HepG2 (cell line): Measurements from ENCODE around the gene PXDC1. TPM values are rescaled to one million over a fixed set of nuclear protein-coding genes. Genes with fewer than 3 reads are reported as not detected.

Source experiments
- ATAC-seq: fragments of 200-7000 bp; cut with Tn5 transposase; 3 replicates; pipeline ENCODE4 v1.9.1; 2020; ENCODE audit warnings: mild to moderate bottlenecking, moderate library complexity
- BruUV-seq: library from RNA; stranded (reverse); fragments of 400-500 nt; replicated peaks from 2 replicates; lab custom pipeline; 2021; lab: Mats Ljungman, UMichigan
- CTCF ChIA-PET: fragments of 300-600 bp; formaldehyde crosslinking; extraction: SDS; loops from one replicate; lab custom pipeline; 2021; ENCODE audit warnings: low total read pairs, inconsistent platforms, low intra/inter-chr PET ratio; lab: Yijun Ruan, JAX
- POLR2A ChIA-PET: fragments of 350-600 bp; sonication (Branson Sonifier 250); formaldehyde crosslinking; loops from one replicate; lab custom pipeline; 2020; ENCODE audit warnings: antibody characterized with exemption, inconsistent platforms; lab: Yijun Ruan, JAX
- DNase-seq: peaks from one replicate; pipeline ENCODE4 v3.0.0-alpha.2; 2015; ENCODE audit warnings: low spot score
- FAIRE-seq: peaks from 3 replicates; lab custom pipeline; 2011; peaks lifted over from hg19 to GRCh38; lab: Jason Lieb, UNC
- H2AFZ ChIP-seq: one replicate; pipeline ENCODE4 v1.6.1; 2011; ENCODE audit warnings: low read length, inconsistent platforms
- H3K27ac ChIP-seq: fragments of 300-600 bp; 3 replicates; pipeline ENCODE4 v1.8.0; 2011; ENCODE audit warnings: mixed run types, mild to moderate bottlenecking, mixed read lengths, low read length, inconsistent platforms; ENCODE audit not compliant: insufficient read depth; ENCODE audit errors: extremely low read length
- H3K27me3 ChIP-seq, 2 experiments: fragments of 200-600 bp in 1 of 2; 2 replicates in 1 of 2; 3 replicates in 1 of 2; pipeline versions ENCODE4 v1.6.0 to v1.8.0; 2011; ENCODE audit warnings: low read length in 2 of 2, mild to moderate bottlenecking in 2 of 2, moderate library complexity in 2 of 2, inconsistent platforms in 1 of 2; ENCODE audit not compliant: insufficient read depth in 2 of 2, control insufficient read depth in 1 of 2
- H3K36me3 ChIP-seq, 2 experiments: fragments of 200-600 bp in 1 of 2; replicated peaks in 1 of 2; 2 replicates in 1 of 2; 3 replicates in 1 of 2; pipeline versions ENCODE4 v1.5.1 to v1.8.0; 2011; ENCODE audit warnings: low read length in 2 of 2, inconsistent platforms in 1 of 2; ENCODE audit not compliant: insufficient read depth in 2 of 2, control insufficient read depth in 1 of 2
- H3K4me1 ChIP-seq: 2 replicates; pipeline ENCODE4 v1.5.1; 2012; ENCODE audit warnings: low read length, inconsistent platforms; ENCODE audit not compliant: insufficient read depth
- H3K4me2 ChIP-seq: 2 replicates; pipeline ENCODE4 v1.6.0; 2011; ENCODE audit warnings: low read depth, low read length, inconsistent platforms
- H3K4me3 ChIP-seq, 3 experiments: fragments of 200-600 bp in 1 of 3; sonication (generic), shearing (Covaris generic) in 1 of 3; replicated peaks in 1 of 3; 2 replicates each; pipeline ENCODE4 v1.5.1; 2011 to 2016; ENCODE audit warnings: low read length in 3 of 3, inconsistent platforms in 2 of 3, low read depth in 2 of 3, mild to moderate bottlenecking in 2 of 3, control low read depth in 1 of 3, mixed read lengths in 1 of 3; ENCODE audit not compliant: insufficient read depth in 1 of 3
- H3K79me2 ChIP-seq: one replicate; pipeline ENCODE4 v1.6.1; 2011; ENCODE audit warnings: low read length, inconsistent platforms; ENCODE audit not compliant: insufficient read depth
- H3K9ac ChIP-seq: 2 replicates; pipeline ENCODE4 v1.6.0; 2011; ENCODE audit warnings: mild to moderate bottlenecking, low read depth, low read length, inconsistent platforms; ENCODE audit not compliant: insufficient read depth
- H3K9me3 ChIP-seq: 2 replicates; pipeline ENCODE4 v1.5.1; 2012; ENCODE audit warnings: mild to moderate bottlenecking, low read length
- H4K20me1 ChIP-seq: 2 replicates; pipeline ENCODE4 v1.6.0; 2011; ENCODE audit warnings: inconsistent platforms, mild to moderate bottlenecking, low read length, moderate library complexity; ENCODE audit not compliant: insufficient read depth
- CBX1 ChIP-seq: IDR thresholded peaks from one replicate; pipeline ENCODE4 v1.6.1; 2016; ENCODE audit warnings: antibody characterized with exemption, low read depth
- HMG20B ChIP-seq: conservative IDR thresholded peaks from 2 replicates; pipeline ENCODE4 v1.6.1; 2016; ENCODE audit warnings: missing genetic modification reagents, missing compliant biosample characterization
- HOXA7 ChIP-seq: sonication (generic); formaldehyde crosslinking; IDR thresholded peaks from 2 replicates; pipeline ENCODE4 v1.8.1; 2022; ENCODE audit warnings: mild to moderate bottlenecking, missing genetic modification reagents, moderate library complexity
- JUNB ChIP-seq: sonication (generic); formaldehyde crosslinking; IDR thresholded peaks from 2 replicates; pipeline ENCODE4 v1.8.0; 2022; ENCODE audit warnings: missing genetic modification reagents, mild to moderate bottlenecking, borderline replicate concordance
- MIER2 ChIP-seq: IDR thresholded peaks from 2 replicates; pipeline ENCODE4 v1.6.1; 2016; ENCODE audit warnings: missing biosample characterization, missing genetic modification reagents
- MXD4 ChIP-seq: IDR thresholded peaks from 2 replicates; pipeline ENCODE4 v1.6.1; 2016; ENCODE audit warnings: mild to moderate bottlenecking, missing biosample characterization, missing genetic modification reagents
- NBN ChIP-seq: fragments of 450-650 bp; conservative IDR thresholded peaks from 2 replicates; pipeline ENCODE4 v1.6.1; 2017
- NR2F2 ChIP-seq: IDR thresholded peaks from 2 replicates; pipeline ENCODE4 v1.6.1; 2012; ENCODE audit warnings: low read depth, inconsistent platforms, borderline replicate concordance
- RORA ChIP-seq: sonication (generic); formaldehyde crosslinking; IDR thresholded peaks from 2 replicates; pipeline ENCODE4 v1.5.0; 2020; ENCODE audit warnings: mild to moderate bottlenecking, missing genetic modification reagents, moderate library complexity
- SMAD1 ChIP-seq: sonication (generic); formaldehyde crosslinking; IDR thresholded peaks from 2 replicates; pipeline ENCODE4 v1.4.0; 2020; ENCODE audit warnings: missing genetic modification reagents, low read depth, mild to moderate bottlenecking, borderline replicate concordance
- TAF1 ChIP-seq: sonication (generic); formaldehyde crosslinking; IDR thresholded peaks from 2 replicates; pipeline ENCODE4 v1.4.0; 2020; ENCODE audit warnings: missing genetic modification reagents
- ZBTB34 ChIP-seq: sonication (generic); formaldehyde crosslinking; IDR thresholded peaks from 2 replicates; pipeline ENCODE4 v1.8.0; 2022; ENCODE audit warnings: mild to moderate bottlenecking, missing genetic modification reagents
- ZNF256 ChIP-seq: sonication (generic); formaldehyde crosslinking; conservative IDR thresholded peaks from 2 replicates; pipeline ENCODE4 v1.4.0; 2020; ENCODE audit warnings: missing genetic modification reagents
- ZNF614 ChIP-seq: IDR thresholded peaks from 2 replicates; pipeline ENCODE4 v1.6.1; 2018; ENCODE audit warnings: missing biosample characterization, missing genetic modification reagents, inconsistent platforms, borderline replicate concordance
- WGBS: methylation state at CpG from one replicate; pipeline ENCODE4 v1.1.6; 2017; ENCODE audit warnings: low lambda C conversion rate; 5-methylcytosine and 5-hydroxymethylcytosine counted together
- in situ Hi-C: cut with HindIII; loops from 2 replicates; pipeline ENCODE4 v1.10.0; 2017; ENCODE audit warnings: low pct_unique_long_range_greater_than_20kb; ENCODE audit not compliant: extremely low pct_ligation_motif_present
- intact Hi-C: fragments of 100-400 bp; cut with micrococcal nuclease; formaldehyde crosslinking; loops from one replicate; pipeline ENCODE4 v1.10.0; 2022; ENCODE audit not compliant: unreplicated experiment
- polyA plus RNA-seq, 8 experiments: library from polyadenylated mRNA; depleted of rRNA in 3 of 8; stranded (reverse) in 7 of 8; unstranded in 1 of 8; fragments of >200 nt; fragmentation: Illumina TruSeq in 4 of 8; extraction: Trizol in 4 of 8; gene quantifications; 2 replicates each; pipeline versions ENCODE4 v1.2.1 to v1.2.3, GENCODE V29; 2011 to 2016; ENCODE audit warnings: low read depth in 4 of 8, missing spikeins in 1 of 8, mixed read lengths in 1 of 8; ENCODE audit not compliant: insufficient read depth in 1 of 8
- total RNA-seq, 5 experiments: library from RNA; depleted of rRNA; stranded (reverse); fragments of >200 nt; fragmentation: Illumina TruSeq; extraction: Trizol; gene quantifications; 2 replicates each; pipeline ENCODE4 v1.2.3, GENCODE V29; 2016; ENCODE audit warnings: low read depth in 1 of 5
- TF ChIP-seq, protein P1 (sequence below): IDR thresholded peaks from 2 replicates; pipeline ENCODE4 v1.6.1; 2016; ENCODE audit warnings: missing genetic modification reagents, missing compliant biosample characterization
- TF ChIP-seq, protein P2 (sequence below): sonication (generic); formaldehyde crosslinking; IDR thresholded peaks from 2 replicates; pipeline ENCODE4 v1.4.0; 2020; ENCODE audit warnings: missing genetic modification reagents, borderline replicate concordance
- TF ChIP-seq, protein P3 (sequence below): sonication (generic); formaldehyde crosslinking; IDR thresholded peaks from 2 replicates; pipeline ENCODE4 v1.5.1; 2020; ENCODE audit warnings: missing genetic modification reagents, mild to moderate bottlenecking, borderline replicate concordance
- TF ChIP-seq, protein P4 (sequence below): sonication (generic); formaldehyde crosslinking; IDR thresholded peaks from 2 replicates; pipeline ENCODE4 v1.8.1; 2023; ENCODE audit warnings: missing genetic modification reagents, mild to moderate bottlenecking, borderline replicate concordance

PXDC1 gene
- total and polyA plus RNA-seq, 2 of the 13 experiments (the other 11 are each of a cell fraction or from before 2014, with no cell fraction given) = 32.4 to 34.7 TPM

- no peaks in the 10 kb centered on the region for H3K9me3 ChIP-seq
- FAIRE-seq (no peak), DNase-seq (no peak), ATAC-seq (no peak)
- CTCF ChIA-PET = no interaction called here
- in situ Hi-C loops = loop anchor here (5.0 kb wide), 1 partner anchor 33 kb away; no protein-coding TSS in a partner anchor
- intact Hi-C loops = loop anchor here (5.0 kb wide), 1 partner anchor 53 kb away; no protein-coding TSS in a partner anchor
- H3K27me3 ChIP-seq = no peaks in the 10 kb centered on the region; a peak in 1 of 5 replicates
- H3K36me3 ChIP-seq = no peaks in the 10 kb centered on the region
- 50% methylated on average over 3 of the region's 3 CpGs for WGBS
- H3K4me2 ChIP-seq = no peak overlapping the region
- peaks cover 53% of the 10 kb centered on the region for H3K4me1 ChIP-seq
- H2AFZ ChIP-seq = no peak overlapping the region
- H4K20me1 ChIP-seq = peaks cover 3% of the 10 kb centered on the region; the same call in 1 of the 2 replicates
- H3K79me2 ChIP-seq = peaks cover 12% of the 10 kb centered on the region
- no peak overlapping the region for H3K9ac ChIP-seq
- BruUV-seq = no TSS peak
- H3K4me3 ChIP-seq = no peak overlapping the region
- POLR2A ChIA-PET = no interaction called here
- H3K27ac ChIP-seq = no peak overlapping the region
- TF ChIP-seq, protein P1, sequence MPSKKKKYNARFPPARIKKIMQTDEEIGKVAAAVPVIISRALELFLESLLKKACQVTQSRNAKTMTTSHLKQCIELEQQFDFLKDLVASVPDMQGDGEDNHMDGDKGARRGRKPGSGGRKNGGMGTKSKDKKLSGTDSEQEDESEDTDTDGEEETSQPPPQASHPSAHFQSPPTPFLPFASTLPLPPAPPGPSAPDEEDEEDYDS (CRISPR knock-in tag) = no peak
- TF ChIP-seq NR2F2 (no peak), RORA (CRISPR knock-in tag) (no peak), SMAD1 (CRISPR knock-in tag) (no peak), ZNF614 (no peak), HOXA7 (CRISPR knock-in tag) (no peak), NBN (no peak), HMG20B (CRISPR knock-in tag) (no peak), ZNF256 (CRISPR knock-in tag) (no peak), CBX1 (no peak), JUNB (CRISPR knock-in tag) (no peak), MXD4 (CRISPR knock-in tag) (no peak), MIER2 (CRISPR knock-in tag) (no peak), ZBTB34 (no peak), TAF1 (CRISPR knock-in tag) (no peak)
- TF ChIP-seq, protein P2, sequence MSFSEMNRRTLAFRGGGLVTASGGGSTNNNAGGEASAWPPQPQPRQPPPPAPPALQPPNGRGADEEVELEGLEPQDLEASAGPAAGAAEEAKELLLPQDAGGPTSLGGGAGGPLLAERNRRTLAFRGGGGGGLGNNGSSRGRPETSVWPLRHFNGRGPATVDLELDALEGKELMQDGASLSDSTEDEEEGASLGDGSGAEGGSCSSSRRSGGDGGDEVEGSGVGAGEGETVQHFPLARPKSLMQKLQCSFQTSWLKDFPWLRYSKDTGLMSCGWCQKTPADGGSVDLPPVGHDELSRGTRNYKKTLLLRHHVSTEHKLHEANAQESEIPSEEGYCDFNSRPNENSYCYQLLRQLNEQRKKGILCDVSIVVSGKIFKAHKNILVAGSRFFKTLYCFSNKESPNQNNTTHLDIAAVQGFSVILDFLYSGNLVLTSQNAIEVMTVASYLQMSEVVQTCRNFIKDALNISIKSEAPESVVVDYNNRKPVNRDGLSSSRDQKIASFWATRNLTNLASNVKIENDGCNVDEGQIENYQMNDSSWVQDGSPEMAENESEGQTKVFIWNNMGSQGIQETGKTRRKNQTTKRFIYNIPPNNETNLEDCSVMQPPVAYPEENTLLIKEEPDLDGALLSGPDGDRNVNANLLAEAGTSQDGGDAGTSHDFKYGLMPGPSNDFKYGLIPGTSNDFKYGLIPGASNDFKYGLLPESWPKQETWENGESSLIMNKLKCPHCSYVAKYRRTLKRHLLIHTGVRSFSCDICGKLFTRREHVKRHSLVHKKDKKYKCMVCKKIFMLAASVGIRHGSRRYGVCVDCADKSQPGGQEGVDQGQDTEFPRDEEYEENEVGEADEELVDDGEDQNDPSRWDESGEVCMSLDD (CRISPR knock-in tag) = no peak
- TF ChIP-seq, protein P3, sequence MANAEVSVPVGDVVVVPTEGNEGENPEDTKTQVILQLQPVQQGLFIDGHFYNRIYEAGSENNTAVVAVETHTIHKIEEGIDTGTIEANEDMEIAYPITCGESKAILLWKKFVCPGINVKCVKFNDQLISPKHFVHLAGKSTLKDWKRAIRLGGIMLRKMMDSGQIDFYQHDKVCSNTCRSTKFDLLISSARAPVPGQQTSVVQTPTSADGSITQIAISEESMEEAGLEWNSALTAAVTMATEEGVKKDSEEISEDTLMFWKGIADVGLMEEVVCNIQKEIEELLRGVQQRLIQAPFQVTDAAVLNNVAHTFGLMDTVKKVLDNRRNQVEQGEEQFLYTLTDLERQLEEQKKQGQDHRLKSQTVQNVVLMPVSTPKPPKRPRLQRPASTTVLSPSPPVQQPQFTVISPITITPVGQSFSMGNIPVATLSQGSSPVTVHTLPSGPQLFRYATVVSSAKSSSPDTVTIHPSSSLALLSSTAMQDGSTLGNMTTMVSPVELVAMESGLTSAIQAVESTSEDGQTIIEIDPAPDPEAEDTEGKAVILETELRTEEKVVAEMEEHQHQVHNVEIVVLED (CRISPR knock-in tag) = no peak
- TF ChIP-seq, protein P4, sequence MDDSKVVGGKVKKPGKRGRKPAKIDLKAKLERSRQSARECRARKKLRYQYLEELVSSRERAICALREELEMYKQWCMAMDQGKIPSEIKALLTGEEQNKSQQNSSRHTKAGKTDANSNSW = no peak
Measured at GRCh38 chr6:3754776-3755175, 3.3 kb upstream of the PXDC1 start.
